Sigmoid colon (tissue), 7 donors: ENCODE measurements around the gene ANKRD33. TPM values are rescaled to one million over a fixed set of nuclear protein-coding genes. Genes with fewer than 3 reads are reported as not detected.

ENCODE experiments used
- DNase-seq: peaks from one replicate; pipeline ENCODE4 v3.0.0-alpha.2; 2019
- H3K27ac ChIP-seq, 4 donors: fragments of 200-600 bp; sonication (generic); one replicate each; pipeline ENCODE4 v1.5.1; 2016 to 2019; ENCODE audit warnings: mild to moderate bottlenecking in 1 of 4
- H3K27me3 ChIP-seq, 3 donors: fragments of 200-600 bp; sonication (generic); one replicate each; pipeline ENCODE4 v1.5.1; 2019; ENCODE audit warnings: mild to moderate bottlenecking in 1 of 3
- H3K36me3 ChIP-seq, 4 donors: fragments of 200-600 bp; sonication (generic); one replicate each; pipeline ENCODE4 v1.5.1; 2016 to 2019
- H3K4me1 ChIP-seq, 4 donors: fragments of 200-600 bp; sonication (generic); one replicate each; pipeline ENCODE4 v1.5.1; 2017 to 2019
- H3K4me3 ChIP-seq, 4 donors: fragments of 200-600 bp; sonication (generic); one replicate each; pipeline ENCODE4 v1.5.1; 2017 to 2019; ENCODE audit warnings: mild to moderate bottlenecking in 2 of 4, moderate library complexity in 1 of 4
- H3K9me3 ChIP-seq, 4 donors: fragments of 200-600 bp in 3 of 4; sonication (generic) in 3 of 4; one replicate each; pipeline versions ENCODE4 v1.5.1 to v1.6.1; 2013 to 2019
- CTCF ChIP-seq, 4 experiments: fragments of 450-650 bp in 3 of 4; fragments of 200-600 bp in 1 of 4; IDR thresholded peaks; one replicate each; pipeline ENCODE4 v1.5.1; 2016 to 2019; ENCODE audit warnings: antibody characterized with exemption in 4 of 4, mild to moderate bottlenecking in 3 of 4, moderate library complexity in 2 of 4
- EP300 ChIP-seq, 4 donors: sonication (generic); formaldehyde crosslinking; IDR thresholded peaks; one replicate each; pipeline ENCODE4 v1.6.1; 2017; ENCODE audit warnings: antibody characterized with exemption in 4 of 4
- POLR2A ChIP-seq, 2 donors: fragments of 450-650 bp; IDR thresholded peaks; one replicate each; pipeline ENCODE4 v1.6.1; 2016; ENCODE audit warnings: antibody characterized with exemption in 2 of 2, mild to moderate bottlenecking in 2 of 2, moderate library complexity in 2 of 2
- POLR2AphosphoS5 ChIP-seq, 4 donors: sonication (generic); formaldehyde crosslinking; IDR thresholded peaks; one replicate each; pipeline ENCODE4 v1.6.1; 2017; ENCODE audit warnings: antibody characterized with exemption in 4 of 4
- WGBS, 2 donors: extraction: QIAGEN DNeasy Blood & Tissue Kit; methylation state at CpG; one replicate each; pipeline ENCODE4 v1.1.7; 2013; 5-methylcytosine and 5-hydroxymethylcytosine counted together
- intact Hi-C: fragments of 100-400 bp; cut with DNase I; formaldehyde crosslinking; loops from one replicate; pipeline ENCODE4 v1.15.1; 2023
- polyA plus RNA-seq, 3 donors: library from polyadenylated mRNA; stranded (reverse); fragments of 200-250 nt; gene quantifications; one replicate each; pipeline ENCODE4 v1.2.3, GENCODE V29; 2013
- total RNA-seq, 4 donors: library from RNA; depleted of rRNA; stranded (reverse); fragments of >200 nt; gene quantifications; one replicate each; pipeline ENCODE4 v1.1.0, GENCODE V29; 2016
- donor health status: healthy with polysubstance abuse.
- donor health status: Bipolar disorder and iron deficiency.
- donor health status: healthy.

Gene ANKRD33
- total and polyA plus RNA-seq, 7 donors: 0.16 TPM; not detected in 6

- Histone ChIP-seq H3K27ac (no peak overlapping the region), H3K4me3 (no peak overlapping the region), H3K27me3 (peaks cover 11 to 71% (median 26%) of the 10 kb centered on the region in 3 donors), H3K4me1 (peaks cover 0 to 17% (median 15%) of the 10 kb centered on the region in 4 donors), H3K36me3 (no peaks in the 10 kb centered on the region), H3K9me3 (no peaks in the 10 kb centered on the region)
- intact Hi-C loops: no loop called here
- TF ChIP-seq POLR2AphosphoS5 (IDR thresholded peaks at IDR 0.05) (no peak), CTCF (IDR thresholded peaks at IDR 0.05) (no peak), POLR2A (IDR thresholded peaks at IDR 0.05) (no peak), EP300 (IDR thresholded peaks at IDR 0.05) (no peak)
- DNase-seq: no peak
- WGBS, 2 donors: 77 to 81% methylated on average over 4 of the region's 4 CpGs
These were observed 25.0 kb upstream of the ANKRD33 start for GRCh38 chr12:51862947-51863346.

GRCh38 chr12:51863363-51863932 lies 24.5 kb upstream of the ANKRD33 start:
- Histone ChIP-seq H3K27me3 (peaks cover 12 to 76% (median 31%) of the 10 kb centered on the region in 3 donors), H3K4me1 (peaks cover 0 to 17% (median 15%) of the 10 kb centered on the region in 4 donors), H3K27ac (no peak overlapping the region), H3K36me3 (no peaks in the 10 kb centered on the region), H3K9me3 (no peaks in the 10 kb centered on the region), H3K4me3 (peak overlapping the region in 3 of 4 donors; percentile 25 to 37 (median 35))
- DNase-seq: no peak
- TF ChIP-seq POLR2A (IDR thresholded peaks at IDR 0.05): no peak
- no peak for TF ChIP-seq CTCF (IDR thresholded peaks at IDR 0.05)
- TF ChIP-seq EP300 (IDR thresholded peaks at IDR 0.05): no peak
- TF ChIP-seq POLR2AphosphoS5 (IDR thresholded peaks at IDR 0.05): no peak
- intact Hi-C loops: no loop called here
- WGBS, 2 donors: 14 to 20% methylated on average over 17 of the region's 17 CpGs

- no peak overlapping the region for H3K27ac ChIP-seq
- DNase-seq: no peak
These were observed 23.7 kb upstream of the ANKRD33 start for GRCh38 chr12:51863933-51864832.

GRCh38 chr12:51864833-51865670 lies 22.9 kb upstream of the ANKRD33 start:
- Histone ChIP-seq H3K27me3 (peaks cover 27 to 85% (median 47%) of the 10 kb centered on the region in 3 donors), H3K9me3 (no peaks in the 10 kb centered on the region), H3K27ac (no peak overlapping the region), H3K36me3 (no peaks in the 10 kb centered on the region), H3K4me3 (peak overlapping the region in 1 of 4 donors; percentile 37), H3K4me1 (peaks cover 0 to 28% (median 26%) of the 10 kb centered on the region in 4 donors)
- TF ChIP-seq CTCF (IDR thresholded peaks at IDR 0.05) (no peak), POLR2AphosphoS5 (IDR thresholded peaks at IDR 0.05) (no peak), POLR2A (IDR thresholded peaks at IDR 0.05) (no peak), EP300 (IDR thresholded peaks at IDR 0.05) (no peak)
- intact Hi-C loops: no loop called here
- DNase-seq: no peak
- 70 to 76% methylated on average over 12 of the region's 12 CpGs for WGBS, 2 donors

More at GRCh38 chr12:51863933-51864832, 23.7 kb upstream of the ANKRD33 start:
- Histone ChIP-seq H3K4me3 (peak overlapping the region in 3 of 4 donors; percentile 25 to 37 (median 35)), H3K36me3 (no peaks in the 10 kb centered on the region), H3K4me1 (peaks cover 0 to 23% (median 21%) of the 10 kb centered on the region in 4 donors), H3K9me3 (no peaks in the 10 kb centered on the region), H3K27me3 (peaks cover 19 to 83% (median 38%) of the 10 kb centered on the region in 3 donors)
- WGBS, 2 donors: 14 to 24% methylated on average over 53 of the region's 53 CpGs
- no peak for TF ChIP-seq EP300 (IDR thresholded peaks at IDR 0.05)
- intact Hi-C loops: no loop called here
